B cell (primary cell): ENCODE data around the gene ADAMTSL5. TPM values are rescaled to one million over a fixed set of nuclear protein-coding genes. Genes with fewer than 3 reads are reported as not detected.

Experiments
- ATAC-seq: fragments of 200-7000 bp; cut with Tn5 transposase; one replicate; pipeline ENCODE4 v1.10.0; 2021; ENCODE audit warnings: low read depth, mild to moderate bottlenecking, moderate number of reproducible peaks, moderate library complexity
- CTCF ChIA-PET: fragments of 350-600 bp; sonication (Branson Sonifier 250); formaldehyde crosslinking; loops from one replicate; lab custom pipeline; 2021; ENCODE audit warnings: antibody characterized with exemption, inconsistent platforms; lab: Charles Lee
- POLR2A ChIA-PET: fragments of 350-600 bp; sonication (Branson Sonifier 250); formaldehyde crosslinking; loops from one replicate; lab custom pipeline; 2021; ENCODE audit warnings: antibody characterized with exemption; lab: Charles Lee
- DNase-seq: peaks from one replicate; pipeline ENCODE4 v3.0.0; 2013
- H2AFZ ChIP-seq: 2 replicates; pipeline ENCODE4 v1.6.1; 2012; ENCODE audit warnings: mild to moderate bottlenecking, low read depth, low read length; ENCODE audit not compliant: insufficient read depth, poor library complexity, severe bottlenecking
- H3K27ac ChIP-seq, 2 donors: 1 replicate in 1 of 2; 2 replicates in 1 of 2; pipeline ENCODE4 v1.5.1; 2012 to 2013; ENCODE audit warnings: low read length in 2 of 2, mild to moderate bottlenecking in 2 of 2, moderate library complexity in 1 of 2
- H3K27me3 ChIP-seq, 4 experiments: fragments of 200-600 bp in 1 of 4; sonication (generic) in 1 of 4; replicated peaks in 1 of 4; 1 replicate in 2 of 4; 2 replicates in 2 of 4; pipeline versions ENCODE4 v1.6.1 to v1.7.0; 2013 to 2016; ENCODE audit warnings: low read length in 3 of 4, mild to moderate bottlenecking in 2 of 4, mixed read lengths in 1 of 4, moderate library complexity in 1 of 4; ENCODE audit not compliant: insufficient read depth in 4 of 4, control insufficient read depth in 3 of 4; ENCODE audit errors: control extremely low read depth in 1 of 4
- H3K36me3 ChIP-seq, 2 experiments: replicated peaks in 1 of 2; 1 replicate in 1 of 2; 2 replicates in 1 of 2; pipeline versions ENCODE4 v1.6.1 to v1.7.1; 2013; ENCODE audit warnings: low read length in 1 of 2; ENCODE audit not compliant: insufficient read depth in 2 of 2, control insufficient read depth in 1 of 2; ENCODE audit errors: control extremely low read depth in 1 of 2, extremely low read depth in 1 of 2
- H3K4me1 ChIP-seq, 2 donors: fragments of 200-600 bp in 1 of 2; sonication (generic) in 1 of 2; 1 replicate in 1 of 2; 2 replicates in 1 of 2; pipeline versions ENCODE4 v1.5.1 to v1.6.1; 2013 to 2017; ENCODE audit warnings: low read length in 2 of 2; ENCODE audit not compliant: control insufficient read depth in 2 of 2, insufficient read depth in 2 of 2
- H3K4me2 ChIP-seq: replicated peaks from 2 replicates; pipeline ENCODE3; 2012; ENCODE audit warnings: mild to moderate bottlenecking, low read depth, low read length; ENCODE audit not compliant: poor library complexity, severe bottlenecking
- H3K4me3 ChIP-seq, 5 experiments: fragments of 200-600 bp in 1 of 5; sonication (generic) in 1 of 5; 1 replicate in 3 of 5; 2 replicates in 2 of 5; pipeline versions ENCODE4 v1.5.1 to v1.7.0; 2011 to 2016; ENCODE audit warnings: low read length in 4 of 5, mild to moderate bottlenecking in 4 of 5, low read depth in 2 of 5, control low read depth in 1 of 5, moderate library complexity in 1 of 5; ENCODE audit not compliant: insufficient read depth in 1 of 5; ENCODE audit errors: control extremely low read depth in 1 of 5, extremely low read depth in 1 of 5
- H3K79me2 ChIP-seq: fragments of 200-600 bp; sonication (generic); one replicate; pipeline ENCODE4 v1.6.0; 2016; ENCODE audit warnings: low read length; ENCODE audit not compliant: control insufficient read depth, insufficient read depth
- H3K9ac ChIP-seq: fragments of 200-600 bp; sonication (generic); 2 replicates; pipeline ENCODE4 v1.6.1; 2017; ENCODE audit warnings: mild to moderate bottlenecking, low read length, moderate library complexity
- H3K9me3 ChIP-seq, 3 donors: one replicate each; pipeline versions ENCODE4 v1.6.1 to v1.7.1; 2013; ENCODE audit warnings: low read length in 2 of 3; ENCODE audit not compliant: control insufficient read depth in 2 of 3, insufficient read depth in 1 of 3; ENCODE audit errors: control extremely low read depth in 1 of 3
- H4K20me1 ChIP-seq: 2 replicates; pipeline ENCODE4 v1.6.0; 2012; ENCODE audit warnings: mild to moderate bottlenecking, low read length; ENCODE audit not compliant: insufficient read depth, control insufficient read depth, poor library complexity, severe bottlenecking
- H3K27ac Mint-ChIP-seq: one replicate; pipeline ENCODE4 v1.8.0; 2021; ENCODE audit warnings: mixed read lengths
- H3K27me3 Mint-ChIP-seq: one replicate; pipeline ENCODE4 v1.8.0; 2021; ENCODE audit warnings: mixed read lengths
- H3K4me1 Mint-ChIP-seq: one replicate; pipeline ENCODE4 v1.8.0; 2021; ENCODE audit warnings: mixed read lengths
- H3K4me3 Mint-ChIP-seq: one replicate; pipeline ENCODE4 v1.8.0; 2021; ENCODE audit warnings: mixed read lengths
- H3K9me3 Mint-ChIP-seq: one replicate; pipeline ENCODE4 v1.8.0; 2022; ENCODE audit warnings: mixed read lengths; ENCODE audit not compliant: insufficient read depth
- EZH2 ChIP-seq: IDR thresholded peaks from 2 replicates; pipeline ENCODE4 v1.6.1; 2012; ENCODE audit warnings: borderline replicate concordance, low read depth, mild to moderate bottlenecking, moderate library complexity, low read length; ENCODE audit not compliant: insufficient read depth, poor library complexity, severe bottlenecking
- WGBS: methylation state at CpG from one replicate; pipeline ENCODE4 v1.1.5; 2013; ENCODE audit warnings: missing lambda C conversion rate; ENCODE audit not compliant: insufficient coverage; 5-methylcytosine and 5-hydroxymethylcytosine counted together
- intact Hi-C: fragments of 100-400 bp; cut with micrococcal nuclease; formaldehyde crosslinking; loops from one replicate; pipeline ENCODE4 v1.10.0; 2022
- polyA plus RNA-seq: library from polyadenylated mRNA; depleted of rRNA; stranded (reverse); fragments of >200 nt; gene quantifications from 2 replicates; pipeline ENCODE4 v1.2.3, GENCODE V29; 2012
- total RNA-seq, 2 donors: library from RNA; stranded (reverse); fragments of 120-200 nt in 1 of 2; gene quantifications; 1 replicate in 1 of 2; 2 replicates in 1 of 2; pipeline versions ENCODE4 v1.2.3 to v1.2.4, GENCODE V29; 2013 to 2022
- TF ChIP-seq, protein P1 (sequence below): fragments of 200-600 bp; IDR thresholded peaks from one replicate; pipeline ENCODE4 v1.8.0; 2022; ENCODE audit warnings: antibody characterized with exemption, mild to moderate bottlenecking

Gene ADAMTSL5
- total and polyA plus RNA-seq, 2 donors (not counting 1 experiment from before 2014, with no cell fraction given) = 0.09 TPM; not detected in 1

DNA sequence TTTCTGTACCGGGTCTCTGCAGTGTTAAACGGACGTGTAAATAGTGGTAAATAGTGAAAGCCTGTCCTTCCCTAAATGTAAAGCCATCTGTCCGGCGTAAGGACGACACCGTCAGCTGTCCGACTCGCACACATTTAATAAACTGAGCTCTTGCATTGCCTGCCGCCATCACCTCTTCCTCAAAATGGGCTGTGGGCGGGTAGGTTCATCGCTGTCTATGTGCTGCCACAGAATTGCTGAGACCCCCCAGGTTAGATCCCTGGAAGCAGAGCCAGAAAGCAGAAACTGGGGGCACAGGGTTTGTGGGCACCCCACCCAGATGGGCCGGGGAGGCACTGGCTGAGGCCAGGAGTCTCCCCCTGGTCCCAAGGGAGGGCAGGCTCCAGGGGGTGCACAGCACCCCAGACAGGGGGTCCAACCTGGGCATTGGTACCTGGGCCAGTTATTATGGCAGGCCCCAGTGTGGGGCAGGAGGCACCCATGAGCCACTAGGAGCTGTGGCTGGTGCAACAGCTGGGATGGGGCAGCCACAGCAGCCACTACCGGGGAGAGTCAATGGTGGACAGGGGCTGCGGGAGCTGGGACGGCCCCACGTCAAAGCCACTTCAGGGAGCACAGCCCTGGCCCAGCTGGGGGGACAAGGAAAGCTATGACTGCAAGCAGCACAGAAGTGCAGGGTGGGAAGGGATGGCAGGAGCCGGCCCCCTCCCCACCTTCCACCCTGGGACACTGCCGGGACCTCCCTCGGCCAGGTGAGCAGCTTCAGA, 39.6 kb downstream of the ADAMTSL5 start:
- TF ChIP-seq EZH2 = no peak
- TF ChIP-seq, protein P1, sequence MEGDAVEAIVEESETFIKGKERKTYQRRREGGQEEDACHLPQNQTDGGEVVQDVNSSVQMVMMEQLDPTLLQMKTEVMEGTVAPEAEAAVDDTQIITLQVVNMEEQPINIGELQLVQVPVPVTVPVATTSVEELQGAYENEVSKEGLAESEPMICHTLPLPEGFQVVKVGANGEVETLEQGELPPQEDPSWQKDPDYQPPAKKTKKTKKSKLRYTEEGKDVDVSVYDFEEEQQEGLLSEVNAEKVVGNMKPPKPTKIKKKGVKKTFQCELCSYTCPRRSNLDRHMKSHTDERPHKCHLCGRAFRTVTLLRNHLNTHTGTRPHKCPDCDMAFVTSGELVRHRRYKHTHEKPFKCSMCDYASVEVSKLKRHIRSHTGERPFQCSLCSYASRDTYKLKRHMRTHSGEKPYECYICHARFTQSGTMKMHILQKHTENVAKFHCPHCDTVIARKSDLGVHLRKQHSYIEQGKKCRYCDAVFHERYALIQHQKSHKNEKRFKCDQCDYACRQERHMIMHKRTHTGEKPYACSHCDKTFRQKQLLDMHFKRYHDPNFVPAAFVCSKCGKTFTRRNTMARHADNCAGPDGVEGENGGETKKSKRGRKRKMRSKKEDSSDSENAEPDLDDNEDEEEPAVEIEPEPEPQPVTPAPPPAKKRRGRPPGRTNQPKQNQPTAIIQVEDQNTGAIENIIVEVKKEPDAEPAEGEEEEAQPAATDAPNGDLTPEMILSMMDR = no peak
- H3K27ac Mint-ChIP-seq = no peak overlapping the region
- Histone ChIP-seq H3K4me3 (no peak overlapping the region), H3K4me2 (no peak overlapping the region), H3K27ac (no peak overlapping the region), H3K36me3 (peaks cover 0 to 4% of the 10 kb centered on the region in 2 experiments), H3K79me2 (peaks cover 22% of the 10 kb centered on the region), H3K9me3 (peaks cover 0 to 2% (median 0%) of the 10 kb centered on the region in 3 donors), H3K4me1 (peaks cover 39 to 44% of the 10 kb centered on the region in 2 donors), H3K9ac (no peak overlapping the region), H4K20me1 (peaks cover 75% of the 10 kb centered on the region), H3K27me3 (peaks cover 0 to 38% (median 13%) of the 10 kb centered on the region in 4 experiments), H2AFZ (no peak overlapping the region)
- ChIA-PET CTCF (no interaction called here), POLR2A (interaction anchor here (1.2 kb wide), 1 partner anchor 11 kb away, joined by 5 read pairs; no protein-coding TSS in a partner anchor)
- peaks cover 3% of the 10 kb centered on the region for H3K27me3 Mint-ChIP-seq
- ATAC-seq (no peak), DNase-seq (no peak)
- no peaks in the 10 kb centered on the region for H3K9me3 Mint-ChIP-seq
- peak overlapping the region; percentile 41 for H3K4me3 Mint-ChIP-seq
- H3K4me1 Mint-ChIP-seq = peaks cover 29% of the 10 kb centered on the region
- intact Hi-C loops = no loop called here
- WGBS = 85% methylated on average over 16 of the region's 20 CpGs
